ENCODE data around the gene RCSD1.

Gene RCSD1

DNA sequence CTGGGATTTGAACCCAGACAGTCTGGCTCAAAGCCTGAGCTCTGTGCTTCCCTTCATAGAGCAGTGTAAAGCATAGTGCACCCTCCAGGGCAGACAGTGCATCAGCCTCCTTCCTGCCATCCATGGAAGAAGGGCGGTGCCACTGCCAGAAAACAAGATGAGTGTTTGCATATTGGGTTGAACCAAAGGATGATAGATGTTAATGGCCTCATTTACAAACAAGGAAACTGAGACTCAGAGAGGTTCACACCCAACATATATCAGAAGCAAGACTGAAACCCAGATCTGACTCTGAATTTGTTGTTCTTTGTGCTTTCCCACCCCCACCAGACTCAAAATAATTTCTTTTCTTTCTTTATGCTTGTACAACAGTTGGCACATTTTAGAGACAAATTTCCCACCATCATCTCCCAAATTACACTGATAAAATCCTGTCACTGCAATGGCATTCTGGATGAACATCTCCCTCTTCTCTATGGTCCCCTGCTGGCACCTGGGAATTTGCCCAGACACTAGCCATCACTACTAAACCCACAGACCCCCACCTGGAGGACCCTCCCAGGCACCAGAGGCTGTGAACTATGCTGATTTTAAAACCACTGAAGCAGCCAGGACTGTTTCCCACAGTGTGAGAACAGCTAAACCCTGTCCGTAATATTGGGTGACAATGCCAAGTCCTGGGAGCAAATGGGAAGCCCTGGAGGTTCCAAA, 46.3 kb downstream of the RCSD1 start:
- H3K4me3 ChIP-seq (ENCODE audit: control insufficient read depth, low read depth, low read length) = no peak overlapping the region
- TF ChIP-seq CTCF (conservative IDR thresholded peaks at IDR 0.05; ENCODE audit: control insufficient read depth, insufficient read depth, low read depth, low read length) = no peak
- no peak for DNase-seq (ENCODE audit: low read depth)

GRCh38 chr1:167676916-167677848, 47.1 kb downstream of the RCSD1 start:
- no peak overlapping the region for H3K4me3 ChIP-seq (ENCODE audit: control insufficient read depth, low read depth, low read length)
- TF ChIP-seq CTCF (conservative IDR thresholded peaks at IDR 0.05; ENCODE audit: control insufficient read depth, insufficient read depth, low read depth, low read length) = no peak
- no peak for DNase-seq (ENCODE audit: low read depth)

- TF ChIP-seq CTCF (conservative IDR thresholded peaks at IDR 0.05; ENCODE audit: control insufficient read depth, insufficient read depth, low read depth, low read length) = no peak
- no peak for DNase-seq (ENCODE audit: low read depth)
- no peak overlapping the region for H3K4me3 ChIP-seq (ENCODE audit: control insufficient read depth, low read depth, low read length)
Measured at GRCh38 chr1:167678422-167678821, 48.4 kb downstream of the RCSD1 start.

DNA sequence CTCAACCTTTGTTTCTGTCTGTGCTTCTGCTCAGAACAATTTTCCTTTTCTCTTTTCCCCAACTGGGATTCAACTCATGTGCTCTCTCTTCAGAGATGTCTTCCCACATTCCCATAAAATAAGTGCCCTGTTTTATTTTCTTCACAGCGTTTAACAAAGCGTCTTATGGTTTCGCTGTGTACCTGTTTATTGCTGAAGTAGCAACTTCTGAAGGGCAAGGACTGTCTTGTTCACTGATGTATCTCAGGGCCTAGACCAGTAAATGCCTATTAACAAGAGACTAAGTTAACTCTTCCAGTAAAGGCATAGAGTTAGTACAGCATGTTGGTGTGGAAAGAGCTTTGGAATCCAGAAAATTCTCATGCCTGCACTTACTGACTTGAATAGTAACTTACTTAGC, 48.8 kb downstream of the RCSD1 start:
- no peak for DNase-seq (ENCODE audit: low read depth)
- no peak for TF ChIP-seq CTCF (conservative IDR thresholded peaks at IDR 0.05; ENCODE audit: control insufficient read depth, insufficient read depth, low read depth, low read length)
- H3K4me3 ChIP-seq (ENCODE audit: control insufficient read depth, low read depth, low read length) = no peak overlapping the region

DNA sequence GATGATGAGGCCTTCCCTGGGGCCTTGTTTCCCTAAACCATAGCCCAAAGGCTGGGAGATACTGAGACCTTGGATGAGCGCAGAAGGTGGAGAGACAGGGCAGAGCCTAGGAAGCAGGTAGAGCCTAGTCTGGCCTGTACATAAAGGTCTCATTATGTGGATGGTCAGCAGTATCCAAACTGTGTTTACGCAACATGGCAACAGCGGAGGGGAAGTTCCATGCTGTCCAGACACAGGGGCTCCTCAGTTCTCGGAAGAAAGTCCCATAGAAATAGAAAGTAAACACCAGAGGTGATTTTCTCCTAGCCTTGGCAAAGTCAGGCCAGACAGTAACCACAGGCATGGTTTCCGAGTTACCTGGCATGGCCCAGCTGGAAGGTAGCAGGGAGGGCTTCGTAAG, 49.7 kb downstream of the RCSD1 start:
- no peak for DNase-seq (ENCODE audit: low read depth)
- TF ChIP-seq CTCF (conservative IDR thresholded peaks at IDR 0.05; ENCODE audit: control insufficient read depth, insufficient read depth, low read depth, low read length) = no peak
- no peak overlapping the region for H3K4me3 ChIP-seq (ENCODE audit: control insufficient read depth, low read depth, low read length)

DNA sequence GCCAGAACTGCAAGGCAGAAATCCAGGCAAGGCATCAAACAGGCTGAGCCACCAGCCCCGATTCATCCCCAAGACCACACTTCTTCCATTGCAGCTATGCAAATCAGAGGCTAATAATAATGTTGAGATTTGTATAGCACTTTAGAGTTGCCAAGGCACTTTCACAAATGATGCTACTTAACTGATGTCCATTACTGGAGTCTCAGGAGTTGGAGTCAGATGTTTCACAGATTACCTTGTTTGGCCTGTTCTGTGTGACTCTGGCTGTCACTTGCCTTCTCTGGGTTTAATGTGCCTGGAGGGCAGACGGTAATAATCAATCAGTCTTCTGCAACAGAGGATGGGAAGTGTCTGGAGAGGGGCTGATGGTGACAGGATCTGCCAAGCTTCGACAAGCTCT, 51.0 kb downstream of the RCSD1 start:
- no peak overlapping the region for H3K4me3 ChIP-seq (ENCODE audit: control insufficient read depth, low read depth, low read length)
- no peak for TF ChIP-seq CTCF (conservative IDR thresholded peaks at IDR 0.05; ENCODE audit: control insufficient read depth, insufficient read depth, low read depth, low read length)
- DNase-seq (ENCODE audit: low read depth) = no peak
